HepG2 (cell line): Measurements from ENCODE around the gene PRB3. TPM values are rescaled to one million over a fixed set of nuclear protein-coding genes. Genes with fewer than 3 reads are reported as not detected.

Source experiments
- polyA plus RNA-seq, 8 experiments: library from polyadenylated mRNA; depleted of rRNA in 3 of 8; stranded (reverse) in 7 of 8; unstranded in 1 of 8; fragments of >200 nt; fragmentation: Illumina TruSeq in 4 of 8; extraction: Trizol in 4 of 8; gene quantifications; 2 replicates each; pipeline versions ENCODE4 v1.2.1 to v1.2.3, GENCODE V29; 2011 to 2016; ENCODE audit warnings: low read depth in 4 of 8, missing spikeins in 1 of 8, mixed read lengths in 1 of 8; ENCODE audit not compliant: insufficient read depth in 1 of 8
- total RNA-seq, 5 experiments: library from RNA; depleted of rRNA; stranded (reverse); fragments of >200 nt; fragmentation: Illumina TruSeq; extraction: Trizol; gene quantifications; 2 replicates each; pipeline ENCODE4 v1.2.3, GENCODE V29; 2016; ENCODE audit warnings: low read depth in 1 of 5

PRB3 gene
- total and polyA plus RNA-seq, 2 of the 13 experiments (the other 11 are each of a cell fraction or from before 2014, with no cell fraction given): not detected

Other genes starting within 250 kb of the PRB3 start
- 0.88 and 5.3 TPM in 2 replicates for gene TAS2R19, start 247.1 kb downstream of the PRB3 start, total RNA-seq (2016; rRNA removed; fragmentation: Illumina TruSeq; extraction: Trizol)
- gene TAS2R19, start 247.1 kb downstream of the PRB3 start, polyA plus RNA-seq (2011; rRNA removed): 0.30 and 0.62 TPM in 2 replicates
- 1.0 and 6.5 TPM in 2 replicates for gene TAS2R31, start 238.3 kb downstream of the PRB3 start, total RNA-seq (2016; rRNA removed; fragmentation: Illumina TruSeq; extraction: Trizol)
- gene TAS2R31, start 238.3 kb downstream of the PRB3 start, polyA plus RNA-seq (2011; rRNA removed): 0.60 and 0.96 TPM in 2 replicates
- 0.22 and 3.5 TPM in 2 replicates for gene TAS2R46, start 207.4 kb downstream of the PRB3 start, total RNA-seq (2016; rRNA removed; fragmentation: Illumina TruSeq; extraction: Trizol)
- 0.16 and 0.22 TPM in 2 replicates for gene TAS2R46, start 207.4 kb downstream of the PRB3 start, polyA plus RNA-seq (2011; rRNA removed)
- 1.7 TPM in 1 of 2 replicates, not detected in the other for gene TAS2R43, start 177.4 kb downstream of the PRB3 start, total RNA-seq (2016; rRNA removed; fragmentation: Illumina TruSeq; extraction: Trizol)
- 0.15 TPM in 1 of 2 replicates, not detected in the other for gene TAS2R43, start 177.4 kb downstream of the PRB3 start, polyA plus RNA-seq (2011; rRNA removed)
- 0.72 and 5.2 TPM in 2 replicates for gene TAS2R30, start 135.1 kb downstream of the PRB3 start, total RNA-seq (2016; rRNA removed; fragmentation: Illumina TruSeq; extraction: Trizol)
- 0.29 and 0.42 TPM in 2 replicates for gene TAS2R30, start 135.1 kb downstream of the PRB3 start, polyA plus RNA-seq (2011; rRNA removed)
- 11.8 and 12.5 TPM in 2 replicates for gene SMIM10L1, start 98.5 kb downstream of the PRB3 start, total RNA-seq (2016; rRNA removed; fragmentation: Illumina TruSeq; extraction: Trizol)
- 3.7 and 4.2 TPM in 2 replicates for gene SMIM10L1, start 98.5 kb downstream of the PRB3 start, polyA plus RNA-seq (2011; rRNA removed)
- gene TAS2R42, start 82.8 kb downstream of the PRB3 start, total RNA-seq (2016; rRNA removed; fragmentation: Illumina TruSeq; extraction: Trizol): not detected in 2 replicates
- gene TAS2R42, start 82.8 kb downstream of the PRB3 start, polyA plus RNA-seq (2011; rRNA removed): not detected in 2 replicates
- not detected in 2 replicates for gene PRB4, start 40.7 kb upstream of the PRB3 start, total RNA-seq (2016; rRNA removed; fragmentation: Illumina TruSeq; extraction: Trizol)
- gene PRB4, start 40.7 kb upstream of the PRB3 start, polyA plus RNA-seq (2011; rRNA removed): not detected in 2 replicates
- not detected in 2 replicates for gene PRB2, start 125.9 kb upstream of the PRB3 start, total RNA-seq (2016; rRNA removed; fragmentation: Illumina TruSeq; extraction: Trizol)
- gene PRB2, start 125.9 kb upstream of the PRB3 start, polyA plus RNA-seq (2011; rRNA removed): not detected in 2 replicates